Smooth muscle cell (in vitro differentiated cells): ENCODE results near the gene AVL9. TPM values are rescaled to one million over a fixed set of nuclear protein-coding genes. Genes with fewer than 3 reads are reported as not detected.
A peak's percentile ranks its signal among the peaks of the same experiment; 100 is the strongest.
"Not testable (repeated sequence)": the region's sequence is repeated elsewhere in the genome, so short reads cannot be mapped to it uniquely, and the experiment has no call there.

Experiments used
- DNase-seq: peaks from one replicate; lab custom pipeline; 2025; ENCODE audit not compliant: unreplicated experiment; lab: John Stamatoyannopoulos, UW
- H2AFZ ChIP-seq: fragments of 200-600 bp; sonication (generic); 2 replicates; pipeline ENCODE4 v1.6.0; 2016; ENCODE audit warnings: antibody characterized with exemption, low read depth, mild to moderate bottlenecking
- H3F3A ChIP-seq: fragments of 200-600 bp; sonication (generic); 2 replicates; pipeline ENCODE4 v1.6.0; 2017; ENCODE audit warnings: antibody characterized with exemption, low read depth
- H3K27ac ChIP-seq: fragments of 200-600 bp; sonication (generic); 2 replicates; pipeline ENCODE4 v1.5.1; 2016; ENCODE audit warnings: low read depth, mild to moderate bottlenecking
- H3K27me3 ChIP-seq: fragments of 200-600 bp; sonication (generic); 2 replicates; pipeline ENCODE4 v1.6.1; 2016; ENCODE audit warnings: low read depth, mild to moderate bottlenecking
- H3K36me3 ChIP-seq: fragments of 200-600 bp; sonication (generic); 2 replicates; pipeline ENCODE4 v1.5.1; 2016; ENCODE audit warnings: low read depth
- H3K4me1 ChIP-seq: fragments of 200-600 bp; sonication (generic); 2 replicates; pipeline ENCODE4 v1.5.1; 2016; ENCODE audit warnings: low read depth
- H3K4me2 ChIP-seq: fragments of 200-600 bp; sonication (generic); 2 replicates; pipeline ENCODE4 v1.6.0; 2016; ENCODE audit warnings: mild to moderate bottlenecking
- H3K4me3 ChIP-seq: fragments of 200-600 bp; sonication (generic); 2 replicates; pipeline ENCODE4 v1.5.1; 2016; ENCODE audit warnings: mild to moderate bottlenecking
- H3K79me2 ChIP-seq: fragments of 200-600 bp; sonication (generic); 2 replicates; pipeline ENCODE4 v1.6.0; 2016; ENCODE audit warnings: low read depth, mild to moderate bottlenecking
- H3K9ac ChIP-seq: fragments of 200-600 bp; sonication (generic); 2 replicates; pipeline ENCODE4 v1.6.0; 2016; ENCODE audit warnings: low read depth
- H3K9me3 ChIP-seq: fragments of 200-600 bp; sonication (generic); replicated peaks from 2 replicates; pipeline ENCODE4 v1.5.1; 2016; ENCODE audit warnings: low read depth
- H4K20me1 ChIP-seq: fragments of 200-600 bp; sonication (generic); 2 replicates; pipeline ENCODE4 v1.6.0; 2016; ENCODE audit warnings: low read depth
- WGBS: methylation state at CpG from one replicate; pipeline ENCODE4 v1.1.7; 2016; ENCODE audit warnings: low lambda C conversion rate; 5-methylcytosine and 5-hydroxymethylcytosine counted together
- polyA plus RNA-seq: library from polyadenylated mRNA; unstranded; fragments of >200 nt; fragmentation: Nextera tagmentation; extraction: Ambion mirVana; gene quantifications from 2 replicates; pipeline ENCODE4 v1.2.1, GENCODE V29; 2016
- total RNA-seq: library from RNA; depleted of rRNA; stranded (reverse); fragments of >200 nt; gene quantifications from 2 replicates; pipeline ENCODE4 v1.2.3, GENCODE V29; 2014
- TF ChIP-seq, protein P1 (sequence below): fragments of 200-600 bp; sonication (generic); IDR thresholded peaks from 2 replicates; pipeline ENCODE4 v1.5.1; 2017; ENCODE audit warnings: borderline replicate concordance, mild to moderate bottlenecking, antibody characterized with exemption; ENCODE audit not compliant: insufficient read depth, poor library complexity, severe bottlenecking

AVL9 gene
- total and polyA plus RNA-seq, 2 experiments from 2014 or later, result 13.1 to 32.3 TPM

DNA sequence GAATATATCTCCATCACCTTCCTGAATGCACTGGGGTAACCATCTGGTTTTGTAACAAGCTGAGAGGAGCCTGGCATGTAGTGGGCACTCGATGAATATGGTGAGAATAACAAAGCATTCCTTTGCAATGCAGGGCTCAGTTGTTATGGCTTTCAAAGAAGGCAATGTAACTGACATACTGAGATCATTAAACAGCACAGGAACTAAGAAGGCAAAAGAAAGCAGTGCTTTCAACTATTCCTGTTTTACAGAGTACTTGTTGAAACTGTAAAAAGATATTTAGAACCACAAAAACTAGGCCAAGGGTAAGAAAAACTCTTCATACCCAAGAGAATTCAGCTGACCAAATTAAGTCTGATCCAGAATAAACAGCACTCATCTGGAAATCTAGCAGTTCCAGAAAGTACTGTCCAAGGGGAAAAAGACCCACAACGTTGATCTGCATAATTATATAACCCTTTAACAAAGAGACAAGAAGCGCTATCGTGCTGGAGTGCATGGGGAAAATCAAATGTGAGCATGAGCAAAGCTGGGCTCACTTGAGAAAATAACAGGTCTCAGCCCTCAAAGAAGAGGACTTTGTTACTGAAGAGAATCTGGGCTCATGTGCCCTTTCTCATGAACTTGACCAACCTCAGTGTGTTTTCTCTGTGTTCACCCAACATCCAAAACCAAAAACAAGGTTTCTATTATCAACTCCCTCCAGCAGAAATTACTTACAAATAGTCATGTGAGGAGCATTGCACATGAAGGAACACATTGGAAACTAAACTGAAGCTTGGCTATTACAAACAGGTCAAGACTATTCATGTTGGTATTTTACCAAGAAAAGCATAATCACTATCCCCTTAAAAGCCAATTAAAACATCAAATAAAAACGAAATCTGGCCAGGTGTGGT is 116.2 kb downstream of the AVL9 start:
- Histone ChIP-seq H4K20me1 (no peaks in the 10 kb centered on the region), H3K36me3 (no peaks in the 10 kb centered on the region), H3K4me3 (no peak overlapping the region), H3K27ac (no peak overlapping the region), H3K9me3 (no peaks in the 10 kb centered on the region), H3F3A (no peaks in the 10 kb centered on the region), H3K27me3 (no peaks in the 10 kb centered on the region), H3K4me1 (no peaks in the 10 kb centered on the region), H3K79me2 (no peaks in the 10 kb centered on the region), H3K4me2 (no peak overlapping the region), H3K9ac (no peak overlapping the region), H2AFZ (no peak overlapping the region)
- DNase-seq, result no peak
- 83% methylated on average over 5 of the region's 5 CpGs for WGBS
- TF ChIP-seq, protein P1, sequence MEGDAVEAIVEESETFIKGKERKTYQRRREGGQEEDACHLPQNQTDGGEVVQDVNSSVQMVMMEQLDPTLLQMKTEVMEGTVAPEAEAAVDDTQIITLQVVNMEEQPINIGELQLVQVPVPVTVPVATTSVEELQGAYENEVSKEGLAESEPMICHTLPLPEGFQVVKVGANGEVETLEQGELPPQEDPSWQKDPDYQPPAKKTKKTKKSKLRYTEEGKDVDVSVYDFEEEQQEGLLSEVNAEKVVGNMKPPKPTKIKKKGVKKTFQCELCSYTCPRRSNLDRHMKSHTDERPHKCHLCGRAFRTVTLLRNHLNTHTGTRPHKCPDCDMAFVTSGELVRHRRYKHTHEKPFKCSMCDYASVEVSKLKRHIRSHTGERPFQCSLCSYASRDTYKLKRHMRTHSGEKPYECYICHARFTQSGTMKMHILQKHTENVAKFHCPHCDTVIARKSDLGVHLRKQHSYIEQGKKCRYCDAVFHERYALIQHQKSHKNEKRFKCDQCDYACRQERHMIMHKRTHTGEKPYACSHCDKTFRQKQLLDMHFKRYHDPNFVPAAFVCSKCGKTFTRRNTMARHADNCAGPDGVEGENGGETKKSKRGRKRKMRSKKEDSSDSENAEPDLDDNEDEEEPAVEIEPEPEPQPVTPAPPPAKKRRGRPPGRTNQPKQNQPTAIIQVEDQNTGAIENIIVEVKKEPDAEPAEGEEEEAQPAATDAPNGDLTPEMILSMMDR, result no peak

DNA sequence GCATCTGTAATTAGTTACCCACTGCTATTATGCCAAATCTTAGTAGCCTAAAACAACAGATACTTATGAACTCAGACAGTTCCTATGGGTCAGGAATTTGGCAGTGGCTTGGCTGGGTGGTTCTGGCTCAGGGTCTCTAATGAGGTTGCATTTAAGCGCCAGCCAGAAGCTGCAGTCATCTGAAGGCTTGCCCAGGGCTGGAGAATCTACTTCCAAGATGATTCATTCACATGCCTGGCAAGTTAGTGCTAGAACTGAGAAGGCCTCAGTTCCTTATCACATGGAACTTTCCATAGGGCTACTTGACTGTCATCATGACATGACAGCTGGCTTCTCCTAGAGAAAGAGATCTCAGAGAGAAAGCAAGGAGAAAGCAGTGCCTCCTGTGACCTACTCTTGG is 121.3 kb downstream of the AVL9 start:
- Histone ChIP-seq H3K9me3 (no peaks in the 10 kb centered on the region), H4K20me1 (no peaks in the 10 kb centered on the region), H3K27me3 (no peaks in the 10 kb centered on the region), H3K27ac (peak overlapping the region; percentile 47), H3K4me2 (no peak overlapping the region), H3K9ac (no peak overlapping the region), H3F3A (no peaks in the 10 kb centered on the region), H3K4me1 (no peaks in the 10 kb centered on the region), H3K79me2 (no peaks in the 10 kb centered on the region), H3K36me3 (no peaks in the 10 kb centered on the region), H2AFZ (no peak overlapping the region), H3K4me3 (no peak overlapping the region)
- TF ChIP-seq, protein P1, result no peak
- WGBS, result 18% methylated on average over 1 of the region's 1 CpG
- DNase-seq, result no peak

DNA sequence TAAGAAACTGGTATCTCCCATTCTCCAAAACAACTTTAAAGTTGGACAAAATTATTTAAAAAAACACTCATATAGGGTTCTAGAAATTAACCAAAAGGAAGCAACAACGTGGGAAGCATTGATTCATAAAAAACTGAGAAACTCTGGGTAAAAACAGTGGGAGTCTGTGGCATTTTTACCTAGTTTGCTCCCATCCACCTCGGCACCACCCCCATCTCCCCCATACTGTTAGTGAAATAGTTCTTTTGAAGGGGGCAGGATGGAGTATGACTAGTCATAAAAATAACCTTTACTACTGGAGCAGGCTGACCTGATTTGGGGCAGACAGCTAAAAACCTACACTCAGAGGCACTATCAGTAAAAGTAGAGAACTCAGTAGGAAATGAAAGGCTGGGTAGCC is 123.2 kb downstream of the AVL9 start:
- Histone ChIP-seq H3K79me2 (no peaks in the 10 kb centered on the region), H3K9me3 (no peaks in the 10 kb centered on the region), H2AFZ (no peak overlapping the region), H3K27me3 (no peaks in the 10 kb centered on the region), H3K27ac (no peak overlapping the region), H3F3A (no peaks in the 10 kb centered on the region), H3K4me2 (no peak overlapping the region), H3K4me1 (no peaks in the 10 kb centered on the region), H3K9ac (no peak overlapping the region), H3K4me3 (no peak overlapping the region), H4K20me1 (no peaks in the 10 kb centered on the region), H3K36me3 (no peaks in the 10 kb centered on the region)
- WGBS, result 81% methylated on average over 2 of the region's 2 CpGs
- DNase-seq, result no peak
- TF ChIP-seq, protein P1, result no peak

DNA sequence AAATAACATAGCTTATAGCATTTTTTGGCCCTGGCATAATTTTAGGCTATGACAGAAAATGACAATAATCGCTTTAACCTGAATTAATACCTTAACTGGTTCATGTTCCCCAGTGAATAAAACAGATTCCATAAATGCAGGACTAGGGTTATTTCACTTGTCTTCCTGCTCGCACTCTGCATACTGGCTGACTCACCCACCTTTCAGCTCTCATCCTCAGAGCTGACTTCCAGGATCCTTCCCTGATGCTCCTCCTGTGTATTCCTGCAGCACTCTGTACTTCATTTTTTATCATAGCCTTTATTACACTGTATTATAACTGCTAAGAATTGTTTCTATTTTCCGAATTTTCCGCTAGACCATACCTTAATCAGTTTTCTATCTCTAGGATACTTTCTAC is 123.7 kb downstream of the AVL9 start:
- Histone ChIP-seq H3K36me3 (no peaks in the 10 kb centered on the region), H3K4me3 (no peak overlapping the region), H3K9ac (no peak overlapping the region), H3F3A (no peaks in the 10 kb centered on the region), H3K4me1 (no peaks in the 10 kb centered on the region), H3K79me2 (no peaks in the 10 kb centered on the region), H3K27me3 (no peaks in the 10 kb centered on the region), H3K4me2 (no peak overlapping the region), H3K27ac (no peak overlapping the region), H4K20me1 (no peaks in the 10 kb centered on the region), H3K9me3 (no peaks in the 10 kb centered on the region), H2AFZ (no peak overlapping the region)
- 75% methylated on average over 4 of the region's 4 CpGs for WGBS
- TF ChIP-seq, protein P1, result no peak
- no peak for DNase-seq

DNA sequence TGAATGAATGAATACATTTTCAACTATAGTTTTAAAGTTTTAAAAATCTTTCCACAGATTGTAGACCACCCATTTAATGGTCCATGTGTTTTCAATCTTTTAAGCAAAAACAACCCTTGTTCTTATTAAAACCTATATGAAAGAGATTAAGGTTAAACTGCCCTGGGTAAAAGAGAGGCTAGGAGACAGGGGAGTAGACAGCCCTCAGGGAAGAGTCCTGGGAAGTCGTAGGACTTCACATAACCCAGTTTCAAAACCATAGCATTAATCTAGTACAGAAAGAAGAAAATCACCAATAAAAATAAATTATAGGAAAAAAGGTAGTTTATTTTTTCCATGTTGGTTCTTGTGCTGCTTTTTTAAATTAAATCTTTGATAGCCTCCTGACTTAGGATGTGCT is 124.1 kb downstream of the AVL9 start:
- H3K4me3 ChIP-seq, H2AFZ ChIP-seq, H3F3A ChIP-seq, H3K9me3 ChIP-seq, H3K27ac ChIP-seq, H3K36me3 ChIP-seq, H3K9ac ChIP-seq, H4K20me1 ChIP-seq, H3K4me1 ChIP-seq, H3K27me3 ChIP-seq, H3K79me2 ChIP-seq, DNase-seq, H3K4me2 ChIP-seq: not testable (repeated sequence)
- whole genome bisulfite sequencing, result 70% methylated on average over 1 of the region's 1 CpG
